Neuronal stem cell (in vitro differentiated cells): ENCODE measurements around the gene NPAS4.

ENCODE experiments used
- DNase-seq: peaks from one replicate; pipeline ENCODE4 v3.0.0-alpha.2; 2013; ENCODE audit warnings: low spot score
- H2AFZ ChIP-seq: one replicate; pipeline ENCODE4 v1.6.1; 2013; ENCODE audit warnings: mild to moderate bottlenecking, low read length, inconsistent platforms
- H2AK5ac ChIP-seq: 2 replicates; pipeline ENCODE4 v1.6.1; 2013; ENCODE audit warnings: low read depth, mild to moderate bottlenecking, inconsistent platforms, low read length, moderate library complexity, mixed read lengths
- H2BK120ac ChIP-seq: 2 replicates; pipeline ENCODE4 v1.6.1; 2013; ENCODE audit warnings: low read depth, mild to moderate bottlenecking, inconsistent platforms, low read length, moderate library complexity, mixed read lengths
- H2BK12ac ChIP-seq: one replicate; pipeline ENCODE4 v1.6.1; 2013; ENCODE audit warnings: low read length, inconsistent platforms
- H2BK15ac ChIP-seq: 2 replicates; pipeline ENCODE4 v1.6.1; 2013; ENCODE audit warnings: mild to moderate bottlenecking, low read length, inconsistent platforms, mixed read lengths
- H2BK5ac ChIP-seq: one replicate; pipeline ENCODE4 v1.6.1; 2013; ENCODE audit warnings: inconsistent platforms, mild to moderate bottlenecking, low read length, moderate library complexity
- H3K14ac ChIP-seq: one replicate; pipeline ENCODE4 v1.6.1; 2013; ENCODE audit warnings: low read length, inconsistent platforms
- H3K18ac ChIP-seq: 2 replicates; pipeline ENCODE4 v1.6.1; 2013; ENCODE audit warnings: low read length, inconsistent platforms
- H3K23ac ChIP-seq: 2 replicates; pipeline ENCODE4 v1.6.1; 2013; ENCODE audit warnings: low read depth, mild to moderate bottlenecking, mixed read lengths, low read length, inconsistent platforms; ENCODE audit not compliant: poor library complexity
- H3K27ac ChIP-seq: replicated peaks from 3 replicates; pipeline ENCODE4 v1.5.1; 2013; ENCODE audit warnings: low read length, inconsistent platforms
- H3K27me3 ChIP-seq, 3 experiments: 2 replicates each; pipeline ENCODE4 v1.6.1; 2013; ENCODE audit warnings: low read length in 3 of 3, mild to moderate bottlenecking in 2 of 3, inconsistent platforms in 1 of 3, low read depth in 1 of 3, mixed read lengths in 1 of 3, moderate library complexity in 1 of 3; ENCODE audit not compliant: control insufficient read depth in 3 of 3, insufficient read depth in 3 of 3
- H3K36me3 ChIP-seq, 2 donors: replicated peaks in 1 of 2; 2 replicates each; pipeline ENCODE4 v1.6.1; 2013; ENCODE audit warnings: low read length in 2 of 2; ENCODE audit not compliant: control insufficient read depth in 2 of 2, insufficient read depth in 2 of 2
- H3K4ac ChIP-seq: 2 replicates; pipeline ENCODE4 v1.6.1; 2013; ENCODE audit warnings: inconsistent platforms, mild to moderate bottlenecking, low read length, moderate library complexity
- H3K4me1 ChIP-seq, 2 donors: 1 replicate in 1 of 2; 2 replicates in 1 of 2; pipeline ENCODE4 v1.6.1; 2013; ENCODE audit warnings: low read length in 2 of 2, low read depth in 1 of 2; ENCODE audit not compliant: control insufficient read depth in 2 of 2, insufficient read depth in 1 of 2
- H3K4me2 ChIP-seq: one replicate; pipeline ENCODE4 v1.6.1; 2013; ENCODE audit warnings: mild to moderate bottlenecking, low read length, inconsistent platforms; ENCODE audit not compliant: insufficient read depth, poor library complexity, severe bottlenecking
- H3K4me3 ChIP-seq, 2 donors: 2 replicates each; pipeline ENCODE4 v1.5.1; 2013; ENCODE audit warnings: low read length in 2 of 2, mild to moderate bottlenecking in 2 of 2, inconsistent platforms in 1 of 2, moderate library complexity in 1 of 2
- H3K79me1 ChIP-seq: one replicate; pipeline ENCODE4 v1.6.1; 2013; ENCODE audit warnings: low read depth, mild to moderate bottlenecking, inconsistent platforms, low read length, moderate library complexity
- H3K9ac ChIP-seq: one replicate; pipeline ENCODE4 v1.6.1; 2013; ENCODE audit warnings: mild to moderate bottlenecking, low read depth, low read length, inconsistent platforms; ENCODE audit not compliant: poor library complexity
- H3K9me3 ChIP-seq, 2 donors: replicated peaks in 1 of 2; 2 replicates each; pipeline versions ENCODE3 to v1.6.1; 2013; ENCODE audit warnings: low read length in 2 of 2, mild to moderate bottlenecking in 2 of 2, inconsistent platforms in 1 of 2, low read depth in 1 of 2, mixed read lengths in 1 of 2, moderate library complexity in 1 of 2; ENCODE audit not compliant: control insufficient read depth in 2 of 2, insufficient read depth in 1 of 2
- H4K8ac ChIP-seq: one replicate; pipeline ENCODE4 v1.6.1; 2013; ENCODE audit warnings: low read depth, mild to moderate bottlenecking, inconsistent platforms, low read length, moderate library complexity
- H4K91ac ChIP-seq: one replicate; pipeline ENCODE4 v1.6.1; 2013; ENCODE audit warnings: low read length, low read depth, mild to moderate bottlenecking, inconsistent platforms; ENCODE audit not compliant: poor library complexity
- WGBS, 2 donors: extraction: QIAGEN DNeasy Blood & Tissue Kit; methylation state at CpG; one replicate each; pipeline ENCODE4 v1.1.7; 2013; ENCODE audit warnings: missing lambda C conversion rate in 2 of 2, mixed read lengths in 1 of 2; ENCODE audit not compliant: insufficient read length in 2 of 2, insufficient replicate concordance in 1 of 2; ENCODE audit errors: extremely low coverage in 2 of 2; 5-methylcytosine and 5-hydroxymethylcytosine counted together

Gene NPAS4

DNA sequence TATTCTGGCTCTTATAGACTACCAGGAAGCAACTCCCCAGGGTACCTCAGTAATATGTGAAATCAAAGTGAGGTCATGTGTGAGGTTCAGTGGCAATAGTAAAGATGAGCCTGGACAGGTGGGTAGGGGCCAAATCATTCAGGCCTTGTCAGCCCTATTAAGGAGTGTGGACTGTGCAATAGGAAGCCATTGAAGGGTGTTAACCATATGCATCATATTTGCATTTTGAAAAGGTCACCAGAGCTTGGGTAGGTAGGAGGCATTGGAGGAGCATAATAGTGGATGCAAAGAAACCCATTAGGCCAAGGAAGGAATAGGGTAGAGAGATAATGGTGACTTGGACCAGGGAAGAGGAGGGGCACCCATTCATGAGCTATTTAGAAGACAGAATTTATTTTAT lies 26.2 kb downstream of the NPAS4 start:
- no peak for DNase-seq

DNA sequence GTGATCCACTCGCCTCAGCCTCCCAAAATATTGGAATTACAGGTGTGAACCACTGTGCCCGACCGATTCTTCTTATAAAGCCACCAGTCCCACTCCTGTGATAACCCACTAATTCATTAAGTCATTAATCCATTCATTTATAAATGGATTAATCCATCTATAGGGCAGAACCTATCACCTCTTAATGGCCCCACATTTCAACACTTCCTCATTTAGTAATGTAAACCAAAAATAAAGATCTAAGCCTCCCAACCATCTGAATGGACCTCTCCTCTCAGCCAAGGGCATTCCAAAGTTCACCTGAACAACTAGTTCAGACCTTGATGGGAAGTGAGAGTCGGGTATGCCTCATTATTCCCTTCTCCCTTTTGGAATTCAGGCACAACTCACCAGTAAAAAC lies 27.7 kb downstream of the NPAS4 start:
- H3K9ac ChIP-seq = no peak overlapping the region
- no peaks in the 10 kb centered on the region for H3K36me3 ChIP-seq
- no CpG with 5 or more reads among the region's 4 CpGs for WGBS, 2 donors

More for the DNA sequence above, 26.2 kb downstream of the NPAS4 start:
- H2BK5ac ChIP-seq = no peak overlapping the region
- no peaks in the 10 kb centered on the region for H3K36me3 ChIP-seq
- no peak overlapping the region for H2AFZ ChIP-seq
- H3K18ac ChIP-seq = no peak overlapping the region
- no peak overlapping the region for H2AK5ac ChIP-seq
- no peak overlapping the region for H4K91ac ChIP-seq
- no peak overlapping the region for H2BK12ac ChIP-seq
- H4K8ac ChIP-seq = no peak overlapping the region
- H3K9me3 ChIP-seq = peaks cover 2 to 6% of the 10 kb centered on the region in 2 donors
- H3K27me3 ChIP-seq = peaks cover 0 to 9% (median 0%) of the 10 kb centered on the region in 3 experiments
- no peak overlapping the region for H3K23ac ChIP-seq
- no peak overlapping the region for H3K4me3 ChIP-seq
- H3K79me1 ChIP-seq = no peaks in the 10 kb centered on the region
- no peak overlapping the region for H3K27ac ChIP-seq
- H2BK15ac ChIP-seq = no peak overlapping the region
- H3K14ac ChIP-seq = no peak overlapping the region
- no peaks in the 10 kb centered on the region for H3K4me1 ChIP-seq
- H3K9ac ChIP-seq = no peak overlapping the region
- H3K4ac ChIP-seq = no peak overlapping the region
- H3K4me2 ChIP-seq = no peak overlapping the region
- no peak overlapping the region for H2BK120ac ChIP-seq

DNA sequence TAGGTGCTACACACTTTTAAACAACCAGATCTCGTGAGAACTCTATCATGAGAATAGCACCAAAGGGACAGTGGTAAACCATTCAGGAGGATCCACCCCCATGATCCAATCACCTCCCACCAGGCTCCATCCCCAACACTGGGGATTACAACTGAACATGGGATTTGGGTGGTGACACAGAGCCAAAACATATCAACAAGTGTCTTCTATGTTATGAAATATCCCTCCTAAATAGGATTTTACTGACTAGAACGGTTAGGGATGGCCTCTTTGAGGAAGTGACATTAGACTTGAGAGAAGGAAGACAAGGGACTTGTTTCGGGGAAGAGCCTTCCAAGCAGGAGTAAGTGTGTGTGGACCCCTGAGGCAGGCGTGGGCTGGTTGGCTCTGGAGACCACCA lies 29.7 kb downstream of the NPAS4 start:
- Histone ChIP-seq H2AFZ (no peak overlapping the region), H3K79me1 (no peaks in the 10 kb centered on the region), H2BK12ac (no peak overlapping the region), H2BK120ac (no peak overlapping the region), H3K27ac (no peak overlapping the region), H3K4ac (no peak overlapping the region), H4K8ac (no peak overlapping the region), H3K9ac (no peak overlapping the region), H3K4me3 (no peak overlapping the region), H3K14ac (no peak overlapping the region), H2AK5ac (no peak overlapping the region), H2BK15ac (no peak overlapping the region), H3K23ac (no peak overlapping the region), H3K18ac (no peak overlapping the region), H3K9me3 (peaks cover 4 to 5% of the 10 kb centered on the region in 2 donors), H3K36me3 (no peaks in the 10 kb centered on the region), H2BK5ac (no peak overlapping the region), H3K4me2 (no peak overlapping the region), H3K27me3 (peaks cover 0 to 11% (median 0%) of the 10 kb centered on the region in 3 experiments), H3K4me1 (no peaks in the 10 kb centered on the region), H4K91ac (no peak overlapping the region)
- DNase-seq = no peak
- WGBS, 2 donors = no CpG with 5 or more reads among the region's 4 CpGs

More for the DNA sequence above, 27.7 kb downstream of the NPAS4 start:
- Histone ChIP-seq H2BK12ac (no peak overlapping the region), H2BK15ac (no peak overlapping the region), H3K23ac (no peak overlapping the region), H3K4me2 (no peak overlapping the region), H2AK5ac (no peak overlapping the region), H3K4ac (no peak overlapping the region), H2BK5ac (no peak overlapping the region), H3K27ac (no peak overlapping the region), H4K91ac (no peak overlapping the region), H3K18ac (no peak overlapping the region), H3K27me3 (peaks cover 0 to 11% (median 0%) of the 10 kb centered on the region in 3 experiments), H2BK120ac (no peak overlapping the region), H2AFZ (no peak overlapping the region), H3K79me1 (no peaks in the 10 kb centered on the region), H3K4me3 (no peak overlapping the region), H3K4me1 (no peaks in the 10 kb centered on the region), H3K14ac (no peak overlapping the region), H4K8ac (no peak overlapping the region), H3K9me3 (peaks cover 4 to 5% of the 10 kb centered on the region in 2 donors)
- no peak for DNase-seq

DNA sequence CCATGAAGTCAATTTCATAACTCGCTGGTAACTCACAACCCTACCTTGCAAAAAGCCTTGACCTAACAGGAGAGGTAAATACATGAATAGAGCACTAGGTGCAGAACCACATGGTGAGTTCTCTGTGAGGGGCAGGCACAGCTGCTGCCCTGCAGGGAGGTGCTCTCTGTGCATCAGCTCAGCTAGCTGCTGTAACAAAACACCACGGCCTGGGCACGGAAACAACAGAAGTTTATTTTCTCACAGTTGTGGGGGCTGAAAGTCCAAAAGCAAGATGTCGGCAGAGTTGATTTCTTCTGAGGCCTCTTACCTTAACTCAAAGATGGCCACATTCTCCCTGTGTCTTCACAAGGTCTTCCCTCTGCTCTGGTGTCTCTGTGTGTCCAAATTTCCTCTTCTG lies 30.8 kb downstream of the NPAS4 start:
- Histone ChIP-seq H2AFZ (no peak overlapping the region), H3K4me3 (no peak overlapping the region), H3K36me3 (no peaks in the 10 kb centered on the region), H3K23ac (no peak overlapping the region), H3K27me3 (peaks cover 0 to 11% (median 0%) of the 10 kb centered on the region in 3 experiments), H3K4me1 (no peaks in the 10 kb centered on the region), H4K8ac (no peak overlapping the region), H3K18ac (no peak overlapping the region), H3K9ac (no peak overlapping the region), H2BK120ac (no peak overlapping the region), H3K9me3 (peaks cover 4 to 5% of the 10 kb centered on the region in 2 donors), H3K4me2 (no peak overlapping the region), H4K91ac (no peak overlapping the region), H3K4ac (no peak overlapping the region), H2AK5ac (no peak overlapping the region), H3K79me1 (no peaks in the 10 kb centered on the region), H3K14ac (no peak overlapping the region), H3K27ac (no peak overlapping the region), H2BK12ac (no peak overlapping the region), H2BK15ac (no peak overlapping the region), H2BK5ac (no peak overlapping the region)
- DNase-seq = no peak
- no CpG with 5 or more reads among the region's 4 CpGs for WGBS, 2 donors
